Measurements from ENCODE around the gene LRRC4C.

The LRRC4C gene

GRCh38 chr11:40370821-40371616 is 1088.4 kb downstream of the LRRC4C start:
- DNase-seq (ENCODE audit: low read depth), result no peak

- DNase-seq (ENCODE audit: low read depth), result no peak
Observed at GRCh38 chr11:40360206-40360798, 1099.2 kb downstream of the LRRC4C start.

- no peak for DNase-seq (ENCODE audit: low read depth)
Observed at GRCh38 chr11:40354121-40354520, 1105.3 kb downstream of the LRRC4C start.

GRCh38 chr11:40340911-40341310 is 1118.5 kb downstream of the LRRC4C start:
- no peak for DNase-seq (ENCODE audit: low read depth)

- DNase-seq (ENCODE audit: low read depth), result no peak
Observed at GRCh38 chr11:40338739-40339138, 1120.7 kb downstream of the LRRC4C start.

- no peak for DNase-seq (ENCODE audit: low read depth)
Observed at GRCh38 chr11:40338062-40338461, 1121.4 kb downstream of the LRRC4C start.

GRCh38 chr11:40337118-40337517 is 1122.3 kb downstream of the LRRC4C start:
- DNase-seq (ENCODE audit: low read depth), result no peak

- peak; percentile 99 for DNase-seq (ENCODE audit: low read depth)
Observed at GRCh38 chr11:40328890-40329614, 1130.4 kb downstream of the LRRC4C start.

GRCh38 chr11:40323241-40323640 is 1136.2 kb downstream of the LRRC4C start:
- no peak for DNase-seq (ENCODE audit: low read depth)

- DNase-seq (ENCODE audit: low read depth), result no peak
Observed at GRCh38 chr11:40321537-40321936, 1137.9 kb downstream of the LRRC4C start.

GRCh38 chr11:40316171-40316570 is 1143.3 kb downstream of the LRRC4C start:
- no peak for DNase-seq (ENCODE audit: low read depth)

- DNase-seq (ENCODE audit: low read depth), result no peak
Observed at GRCh38 chr11:40315122-40315521, 1144.3 kb downstream of the LRRC4C start.

GRCh38 chr11:40314327-40314726 is 1145.1 kb downstream of the LRRC4C start:
- no peak for DNase-seq (ENCODE audit: low read depth)

GRCh38 chr11:40306938-40307548 is 1152.4 kb downstream of the LRRC4C start:
- DNase-seq (ENCODE audit: low read depth), result peak; percentile 11

GRCh38 chr11:40302669-40303068 is 1156.8 kb downstream of the LRRC4C start:
- DNase-seq (ENCODE audit: low read depth), result no peak

GRCh38 chr11:40295466-40295865 is 1164.0 kb downstream of the LRRC4C start:
- no peak for DNase-seq (ENCODE audit: low read depth)

- DNase-seq (ENCODE audit: low read depth), result no peak
Observed at GRCh38 chr11:40294741-40295140, 1164.7 kb downstream of the LRRC4C start.

GRCh38 chr11:40294349-40294735 is 1165.1 kb downstream of the LRRC4C start:
- no peak for DNase-seq (ENCODE audit: low read depth)

- DNase-seq (ENCODE audit: low read depth), result peak; percentile 31
Observed at GRCh38 chr11:40293655-40294348, 1165.7 kb downstream of the LRRC4C start.

- no peak for DNase-seq (ENCODE audit: low read depth)
Observed at GRCh38 chr11:40292721-40293508, 1166.5 kb downstream of the LRRC4C start.

GRCh38 chr11:40291741-40292140 is 1167.7 kb downstream of the LRRC4C start:
- no peak for DNase-seq (ENCODE audit: low read depth)
